Breast epithelium (tissue), 3 donors: ENCODE results near the gene ADAD2.

ENCODE experiments used
- POLR2A ChIP-seq: fragments of 450-650 bp; IDR thresholded peaks from one replicate; pipeline ENCODE4 v1.6.1; 2016; ENCODE audit warnings: antibody characterized with exemption, mild to moderate bottlenecking, moderate library complexity
- POLR2AphosphoS5 ChIP-seq, 3 donors: sonication (generic); formaldehyde crosslinking; IDR thresholded peaks; one replicate each; pipeline ENCODE4 v1.6.1; 2017; ENCODE audit warnings: antibody characterized with exemption in 3 of 3
- TF ChIP-seq, protein P1 (sequence below), 3 donors: fragments of 450-650 bp; IDR thresholded peaks; one replicate each; pipeline ENCODE4 v1.5.1; 2016 to 2017; ENCODE audit warnings: antibody characterized with exemption in 3 of 3, mild to moderate bottlenecking in 3 of 3, moderate library complexity in 3 of 3

DNA sequence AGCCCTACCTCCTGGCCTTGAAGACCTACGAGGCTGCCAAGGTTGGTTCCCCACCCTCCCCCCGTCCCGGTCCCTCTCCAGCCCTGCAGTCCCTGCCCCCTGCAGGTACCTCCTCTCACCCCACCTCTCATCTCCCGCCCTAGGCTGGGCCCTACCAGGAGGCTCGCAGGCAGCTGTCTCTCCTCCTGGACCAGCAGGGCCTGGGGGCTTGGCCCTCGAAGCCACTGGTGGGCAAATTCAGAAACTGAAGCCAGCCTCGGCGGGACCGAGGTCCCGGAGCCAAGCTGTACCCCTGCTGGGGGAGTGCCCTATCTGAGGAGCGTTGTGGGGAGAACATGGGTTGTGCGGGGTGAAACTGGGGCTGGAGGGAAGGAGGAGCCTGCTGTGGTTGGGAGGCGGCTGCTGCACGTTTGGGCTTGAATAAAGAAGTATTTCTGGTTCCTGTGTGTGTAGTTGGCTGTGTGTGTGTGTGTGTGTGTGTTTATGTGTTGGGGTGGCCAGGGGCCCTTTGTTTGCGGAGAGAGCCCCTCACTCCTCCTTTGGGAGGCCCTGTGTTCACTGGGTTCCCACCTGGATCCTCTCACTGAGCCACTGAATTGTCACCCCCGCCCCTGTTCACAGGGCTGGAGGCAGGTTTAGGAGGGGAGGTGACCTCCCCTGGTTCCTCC lies 5.9 kb downstream of the ADAD2 start:
- no peak for TF ChIP-seq POLR2A
- TF ChIP-seq, protein P1, sequence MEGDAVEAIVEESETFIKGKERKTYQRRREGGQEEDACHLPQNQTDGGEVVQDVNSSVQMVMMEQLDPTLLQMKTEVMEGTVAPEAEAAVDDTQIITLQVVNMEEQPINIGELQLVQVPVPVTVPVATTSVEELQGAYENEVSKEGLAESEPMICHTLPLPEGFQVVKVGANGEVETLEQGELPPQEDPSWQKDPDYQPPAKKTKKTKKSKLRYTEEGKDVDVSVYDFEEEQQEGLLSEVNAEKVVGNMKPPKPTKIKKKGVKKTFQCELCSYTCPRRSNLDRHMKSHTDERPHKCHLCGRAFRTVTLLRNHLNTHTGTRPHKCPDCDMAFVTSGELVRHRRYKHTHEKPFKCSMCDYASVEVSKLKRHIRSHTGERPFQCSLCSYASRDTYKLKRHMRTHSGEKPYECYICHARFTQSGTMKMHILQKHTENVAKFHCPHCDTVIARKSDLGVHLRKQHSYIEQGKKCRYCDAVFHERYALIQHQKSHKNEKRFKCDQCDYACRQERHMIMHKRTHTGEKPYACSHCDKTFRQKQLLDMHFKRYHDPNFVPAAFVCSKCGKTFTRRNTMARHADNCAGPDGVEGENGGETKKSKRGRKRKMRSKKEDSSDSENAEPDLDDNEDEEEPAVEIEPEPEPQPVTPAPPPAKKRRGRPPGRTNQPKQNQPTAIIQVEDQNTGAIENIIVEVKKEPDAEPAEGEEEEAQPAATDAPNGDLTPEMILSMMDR (IDR thresholded peaks at IDR 0.05), result no peak
- TF ChIP-seq POLR2AphosphoS5 (IDR thresholded peaks at IDR 0.05), result no peak
